Measurements from ENCODE around the gene LDB3. TPM values are rescaled to one million over a fixed set of nuclear protein-coding genes. Genes with fewer than 3 reads are reported as not detected.

The LDB3 gene
- total RNA-seq, 2 donors from 2014 or later: 0.11 to 0.35 TPM

DNA sequence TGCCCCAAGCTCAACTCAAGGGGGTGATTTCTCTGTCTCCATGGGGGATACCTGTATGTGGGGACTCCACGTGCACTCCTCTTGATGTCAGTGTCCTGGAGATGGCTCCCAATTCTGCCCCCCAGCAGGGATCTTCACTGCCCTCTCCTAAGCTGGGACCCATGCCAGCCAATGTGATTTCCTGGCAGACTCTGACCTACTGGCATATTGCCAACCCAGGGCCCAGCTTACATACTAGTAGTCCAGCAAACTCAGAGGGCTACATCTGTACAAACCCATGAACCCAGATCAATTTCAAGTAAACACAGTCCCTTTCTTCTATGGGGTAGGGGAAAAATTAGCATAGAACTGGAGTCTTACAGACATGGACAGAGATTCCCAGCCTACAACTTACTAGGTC lies 61.9 kb downstream of the LDB3 start:
- Mint-ChIP-seq H3K9me3 (no peaks in the 10 kb centered on the region), H3K36me3 (ENCODE audit: low read depth) (no peaks in the 10 kb centered on the region), H3K27ac (no peak overlapping the region), H3K27me3 (ENCODE audit: insufficient read depth) (no peaks in the 10 kb centered on the region), H3K4me1 (peaks cover 11% of the 10 kb centered on the region), H3K4me3 (no peak overlapping the region)
- Histone ChIP-seq H3K27ac (ENCODE audit: low read depth, low read length) (no peak overlapping the region), H3K9me3 (ENCODE audit: control insufficient read depth, low read length) (no peaks in the 10 kb centered on the region), H3K36me3 (ENCODE audit: control insufficient read depth, insufficient read depth, low read length) (no peaks in the 10 kb centered on the region), H3K9ac (ENCODE audit: extremely low read depth, low read length, poor library complexity, severe bottlenecking) (no peak overlapping the region), H3K27me3 (ENCODE audit: control insufficient read depth, insufficient read depth, low read length, poor library complexity, severe bottlenecking) (no peaks in the 10 kb centered on the region), H3K4me3 (ENCODE audit: low read length) (no peak overlapping the region), H3K4me1 (ENCODE audit: control insufficient read depth, insufficient read depth, low read length) (no peaks in the 10 kb centered on the region)
- WGBS, 2 experiments (ENCODE audit: insufficient coverage in 1 of 2, insufficient read length in 1 of 2): 95 to 100% methylated on average over 1 of the region's 1 CpG
- TF ChIP-seq, protein P1, sequence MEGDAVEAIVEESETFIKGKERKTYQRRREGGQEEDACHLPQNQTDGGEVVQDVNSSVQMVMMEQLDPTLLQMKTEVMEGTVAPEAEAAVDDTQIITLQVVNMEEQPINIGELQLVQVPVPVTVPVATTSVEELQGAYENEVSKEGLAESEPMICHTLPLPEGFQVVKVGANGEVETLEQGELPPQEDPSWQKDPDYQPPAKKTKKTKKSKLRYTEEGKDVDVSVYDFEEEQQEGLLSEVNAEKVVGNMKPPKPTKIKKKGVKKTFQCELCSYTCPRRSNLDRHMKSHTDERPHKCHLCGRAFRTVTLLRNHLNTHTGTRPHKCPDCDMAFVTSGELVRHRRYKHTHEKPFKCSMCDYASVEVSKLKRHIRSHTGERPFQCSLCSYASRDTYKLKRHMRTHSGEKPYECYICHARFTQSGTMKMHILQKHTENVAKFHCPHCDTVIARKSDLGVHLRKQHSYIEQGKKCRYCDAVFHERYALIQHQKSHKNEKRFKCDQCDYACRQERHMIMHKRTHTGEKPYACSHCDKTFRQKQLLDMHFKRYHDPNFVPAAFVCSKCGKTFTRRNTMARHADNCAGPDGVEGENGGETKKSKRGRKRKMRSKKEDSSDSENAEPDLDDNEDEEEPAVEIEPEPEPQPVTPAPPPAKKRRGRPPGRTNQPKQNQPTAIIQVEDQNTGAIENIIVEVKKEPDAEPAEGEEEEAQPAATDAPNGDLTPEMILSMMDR (conservative IDR thresholded peaks at IDR 0.05): no peak
- no peak for DNase-seq

DNA sequence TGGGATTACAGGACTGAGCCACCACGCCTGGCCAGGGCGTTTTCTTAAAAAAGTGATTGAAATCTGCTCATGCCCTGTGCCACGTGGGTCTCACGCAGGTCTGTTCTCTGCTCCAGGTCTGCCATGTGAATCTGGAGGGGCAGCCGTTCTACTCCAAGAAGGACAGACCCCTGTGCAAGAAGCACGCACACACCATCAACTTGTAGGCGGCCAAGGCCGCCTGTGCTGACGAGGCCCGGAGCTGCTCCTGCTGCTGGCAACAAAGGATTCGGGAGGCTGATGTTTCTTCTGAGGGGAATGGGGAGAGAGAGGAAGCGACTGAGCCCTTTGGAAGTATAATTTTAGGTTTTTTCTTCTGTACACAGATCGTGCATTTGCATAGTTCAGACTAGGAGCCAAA lies 64.5 kb downstream of the LDB3 start:
- H3K27me3 Mint-ChIP-seq (ENCODE audit: insufficient read depth): no peaks in the 10 kb centered on the region
- H3K4me1 Mint-ChIP-seq: peaks cover 11% of the 10 kb centered on the region
- no peak overlapping the region for H3K27ac ChIP-seq (ENCODE audit: low read depth, low read length)
- H3K9me3 Mint-ChIP-seq: no peaks in the 10 kb centered on the region
- H3K9ac ChIP-seq (ENCODE audit: extremely low read depth, low read length, poor library complexity, severe bottlenecking): no peak overlapping the region
- H3K36me3 Mint-ChIP-seq (ENCODE audit: low read depth): no peaks in the 10 kb centered on the region
- H3K27ac Mint-ChIP-seq: peak overlapping the region; percentile 5
- H3K4me3 Mint-ChIP-seq: no peak overlapping the region
- H3K4me1 ChIP-seq (ENCODE audit: control insufficient read depth, insufficient read depth, low read length): no peaks in the 10 kb centered on the region
- TF ChIP-seq, protein P1 (conservative IDR thresholded peaks at IDR 0.05): no peak
- 89 to 97% methylated on average over 6 to 13 of the region's 13 CpGs for WGBS, 2 experiments (ENCODE audit: insufficient coverage in 1 of 2, insufficient read length in 1 of 2)
- no peaks in the 10 kb centered on the region for H3K9me3 ChIP-seq (ENCODE audit: control insufficient read depth, low read length)
- H3K36me3 ChIP-seq (ENCODE audit: control insufficient read depth, insufficient read depth, low read length): no peaks in the 10 kb centered on the region
- no peak overlapping the region for H3K4me3 ChIP-seq (ENCODE audit: low read length)
- H3K27me3 ChIP-seq (ENCODE audit: control insufficient read depth, insufficient read depth, low read length, poor library complexity, severe bottlenecking): no peaks in the 10 kb centered on the region
- no peak for DNase-seq

DNA sequence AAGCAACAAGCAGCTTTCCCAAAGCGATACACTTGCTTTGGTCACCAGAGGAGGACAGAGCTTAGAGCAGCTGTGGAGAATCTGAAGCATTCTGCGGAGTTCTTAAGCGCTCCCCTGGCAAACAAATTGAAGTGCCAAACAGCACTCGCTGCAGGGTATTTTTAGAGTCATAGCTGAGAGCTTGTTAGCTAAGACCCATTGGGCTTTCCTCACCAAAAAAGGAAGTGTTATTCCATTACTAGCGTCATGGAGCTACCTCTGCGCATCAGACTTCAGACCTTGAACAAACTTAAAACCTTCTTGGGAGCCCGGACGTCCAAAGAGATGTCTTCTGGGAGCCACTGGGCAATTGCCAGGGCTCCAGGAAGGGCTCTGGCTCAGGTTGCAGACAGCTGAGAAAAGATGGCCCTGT lies 65.0 kb downstream of the LDB3 start:
- H3K27ac Mint-ChIP-seq: peak overlapping the region; percentile 5
- no peaks in the 10 kb centered on the region for H3K9me3 Mint-ChIP-seq
- H3K36me3 Mint-ChIP-seq (ENCODE audit: low read depth): no peaks in the 10 kb centered on the region
- DNase-seq: no peak
- H3K4me1 ChIP-seq (ENCODE audit: control insufficient read depth, insufficient read depth, low read length): no peaks in the 10 kb centered on the region
- H3K27me3 Mint-ChIP-seq (ENCODE audit: insufficient read depth): no peaks in the 10 kb centered on the region
- peaks cover 11% of the 10 kb centered on the region for H3K4me1 Mint-ChIP-seq
- no peak overlapping the region for H3K9ac ChIP-seq (ENCODE audit: extremely low read depth, low read length, poor library complexity, severe bottlenecking)
- no peaks in the 10 kb centered on the region for H3K27me3 ChIP-seq (ENCODE audit: control insufficient read depth, insufficient read depth, low read length, poor library complexity, severe bottlenecking)
- TF ChIP-seq, protein P1 (conservative IDR thresholded peaks at IDR 0.05): no peak
- H3K9me3 ChIP-seq (ENCODE audit: control insufficient read depth, low read length): no peaks in the 10 kb centered on the region
- no peaks in the 10 kb centered on the region for H3K36me3 ChIP-seq (ENCODE audit: control insufficient read depth, insufficient read depth, low read length)
- WGBS, 2 experiments (ENCODE audit: insufficient coverage in 1 of 2, insufficient read length in 1 of 2): 88 to 89% methylated on average over 5 to 8 of the region's 8 CpGs
- no peak overlapping the region for H3K4me3 Mint-ChIP-seq
- H3K27ac ChIP-seq (ENCODE audit: low read depth, low read length): no peak overlapping the region
- no peak overlapping the region for H3K4me3 ChIP-seq (ENCODE audit: low read length)
